GM18505 (cell line): Measurements from ENCODE around the gene ITPRIP.

Experiments
- ATAC-seq: cut with Tn5 transposase; IDR thresholded peaks from one replicate; pipeline ENCODE4 v1.9.1; 2021; ENCODE audit not compliant: unreplicated experiment
- POLR2A ChIP-seq: IDR thresholded peaks from 4 replicates; pipeline ENCODE4 v1.6.1; 2011; ENCODE audit warnings: borderline replicate concordance; ENCODE audit not compliant: insufficient read depth, insufficient read length; ENCODE audit errors: extremely low read depth

Gene ITPRIP

GRCh38 chr10:104315486-104315921, 22.8 kb downstream of the ITPRIP start:
- ATAC-seq: no peak
- TF ChIP-seq POLR2A: no peak

GRCh38 chr10:104314591-104315485, 23.4 kb downstream of the ITPRIP start:
- TF ChIP-seq POLR2A: no peak
- no peak for ATAC-seq

DNA sequence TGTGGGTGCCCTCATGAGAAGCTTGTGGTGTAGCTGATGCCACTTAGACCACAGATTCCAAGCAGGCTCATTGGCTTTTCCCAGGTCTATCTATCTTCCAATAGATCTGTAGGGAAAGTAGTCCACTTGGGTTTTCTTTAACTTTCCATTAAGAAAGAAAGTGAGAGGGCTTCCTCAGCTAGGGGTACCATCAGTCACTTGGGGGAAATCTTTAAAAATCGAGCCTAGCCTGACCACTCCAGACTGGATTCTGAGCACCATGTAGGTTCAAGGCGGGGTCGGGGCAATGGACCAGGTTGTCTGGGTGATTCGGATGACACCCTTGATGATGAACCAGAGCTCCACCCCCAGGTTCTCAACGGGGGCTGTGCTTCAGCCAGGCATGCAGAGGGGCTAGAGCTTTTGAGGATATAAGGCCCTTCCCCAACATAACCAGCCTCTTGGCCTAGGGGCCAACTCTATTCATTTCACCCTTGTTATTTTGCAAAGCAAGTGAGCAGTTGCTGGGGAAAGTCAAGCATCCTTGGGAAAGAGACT, 27.0 kb downstream of the ITPRIP start:
- TF ChIP-seq POLR2A: no peak

DNA sequence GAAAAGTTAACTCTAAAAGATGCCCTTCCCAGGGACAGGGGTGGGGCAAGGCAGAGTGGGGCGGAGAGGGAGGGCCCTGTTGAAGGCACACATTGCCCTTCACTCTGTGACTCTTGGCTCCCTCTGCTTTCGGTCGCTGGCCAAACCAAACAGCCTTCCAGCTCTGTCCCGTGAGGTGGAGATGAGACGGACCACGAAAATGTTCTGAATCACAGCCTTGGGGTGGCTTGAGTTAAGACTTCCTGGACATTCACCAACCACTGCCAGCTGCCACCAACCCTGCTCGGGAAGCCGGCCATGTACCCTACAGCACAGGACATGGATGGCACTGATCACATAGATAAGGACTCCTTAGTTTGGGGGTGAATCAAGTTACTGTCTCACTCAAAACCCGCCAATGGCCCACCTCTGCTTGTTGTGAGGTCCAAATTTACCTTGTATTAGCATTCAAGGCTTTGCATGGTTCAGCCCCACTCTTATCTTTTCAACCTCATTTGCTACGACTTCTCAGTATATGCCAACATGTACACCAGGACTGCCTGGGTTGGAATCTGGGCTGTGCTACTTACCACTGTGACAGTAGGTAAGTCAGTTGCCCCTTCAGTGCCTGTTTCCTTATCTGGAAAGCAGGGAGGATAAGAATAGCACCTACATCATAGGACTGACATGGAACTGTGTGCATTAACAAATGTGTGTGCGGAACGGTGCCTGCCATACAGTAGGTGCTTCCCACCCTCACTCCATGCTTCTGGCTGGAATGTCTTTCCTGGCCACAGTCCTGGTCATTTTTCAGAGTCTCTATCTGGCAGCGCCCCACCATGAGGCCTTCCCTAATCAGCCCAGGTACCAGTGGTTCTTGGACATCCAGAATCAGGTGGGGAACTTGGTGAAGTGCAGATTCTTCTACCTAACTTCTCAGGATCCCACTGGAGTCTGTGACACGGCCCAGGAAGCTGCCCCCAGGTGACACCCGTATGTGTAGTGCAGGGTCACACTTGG, 28.0 kb downstream of the ITPRIP start:
- no peak for ATAC-seq
- no peak for TF ChIP-seq POLR2A

More for the DNA sequence above, 27.0 kb downstream of the ITPRIP start:
- no peak for ATAC-seq

DNA sequence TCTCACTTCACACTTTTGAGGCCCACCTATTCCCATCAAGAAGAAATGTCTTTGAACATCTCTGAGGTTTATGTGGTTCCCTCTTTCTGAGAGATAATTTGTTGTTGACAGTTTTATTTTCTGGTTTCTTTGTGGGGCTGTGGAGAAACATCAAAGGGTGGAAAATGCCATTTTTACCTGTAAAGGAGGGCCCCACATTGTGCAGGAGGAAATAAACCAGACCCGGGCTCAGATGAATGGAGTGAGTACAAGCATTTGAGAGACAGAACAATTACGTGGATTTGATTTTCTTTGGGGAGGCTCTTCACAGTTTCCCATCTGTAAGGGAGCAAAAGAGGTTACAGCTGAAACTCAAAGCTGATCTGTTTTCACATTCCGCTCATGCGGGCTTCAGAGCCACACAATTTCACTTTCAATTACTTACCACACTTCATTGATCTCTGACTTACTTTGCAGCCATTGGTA, 29.8 kb downstream of the ITPRIP start:
- ATAC-seq: peak; percentile 79
- TF ChIP-seq POLR2A: no peak

GRCh38 chr10:104307576-104308438, 30.5 kb downstream of the ITPRIP start:
- ATAC-seq: no peak
- no peak for TF ChIP-seq POLR2A

GRCh38 chr10:104306897-104307296, 31.4 kb downstream of the ITPRIP start:
- ATAC-seq: no peak
- no peak for TF ChIP-seq POLR2A

GRCh38 chr10:104304927-104305326, 33.3 kb downstream of the ITPRIP start:
- TF ChIP-seq POLR2A: no peak
- no peak for ATAC-seq

GRCh38 chr10:104304356-104304745, 33.9 kb downstream of the ITPRIP start:
- no peak for TF ChIP-seq POLR2A
- no peak for ATAC-seq

GRCh38 chr10:104303594-104304355, 34.5 kb downstream of the ITPRIP start:
- no peak for TF ChIP-seq POLR2A
- ATAC-seq: no peak

DNA sequence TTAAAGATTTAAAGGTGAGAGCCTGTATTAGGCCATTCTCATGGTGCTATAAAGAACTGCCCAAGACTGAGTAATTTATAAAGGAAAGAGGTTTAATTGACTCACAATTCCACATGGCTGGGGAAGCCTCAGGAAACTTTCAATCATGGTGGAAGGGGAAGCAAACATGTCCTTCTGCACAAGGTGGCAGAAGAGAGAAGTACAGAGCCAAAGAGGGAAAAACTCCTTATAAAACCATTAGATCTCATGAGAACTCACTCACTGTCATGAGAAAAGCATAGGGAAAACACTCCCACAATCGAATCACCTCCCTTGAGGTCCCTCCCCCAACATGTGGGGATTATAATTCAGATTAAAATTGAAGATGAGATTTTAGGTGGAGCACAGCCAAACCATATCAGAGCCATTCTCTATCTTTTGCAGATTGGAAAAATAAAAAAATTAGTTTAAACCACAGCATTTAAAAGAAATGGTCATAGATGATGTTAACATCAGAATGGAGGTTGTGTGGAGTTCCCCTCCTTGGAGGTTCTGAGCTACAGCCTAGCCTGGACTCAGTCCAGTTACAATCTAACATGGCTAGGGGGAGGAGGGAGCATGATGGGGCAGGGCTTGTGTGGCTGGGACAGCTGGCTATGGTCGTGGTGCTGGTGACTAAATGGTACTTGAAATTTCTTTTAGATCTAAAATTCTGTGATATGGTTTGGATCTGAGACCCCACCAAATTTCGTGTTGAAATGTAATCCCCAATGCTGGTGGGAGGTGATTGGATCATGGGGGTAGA, 36.2 kb downstream of the ITPRIP start:
- no peak for ATAC-seq
- no peak for TF ChIP-seq POLR2A

GRCh38 chr10:104300736-104301292, 37.5 kb downstream of the ITPRIP start:
- ATAC-seq: no peak
- TF ChIP-seq POLR2A: no peak
